SW 1271 (cell line): ENCODE measurements around the gene KRTAP5-2.
A peak's percentile ranks its signal among the peaks of the same experiment; 100 is the strongest.

Experiments used
- DNase-seq, 2 experiments: peaks; one replicate each; lab custom pipeline; 2025; lab: John Stamatoyannopoulos, UW

KRTAP5-2 gene

DNA sequence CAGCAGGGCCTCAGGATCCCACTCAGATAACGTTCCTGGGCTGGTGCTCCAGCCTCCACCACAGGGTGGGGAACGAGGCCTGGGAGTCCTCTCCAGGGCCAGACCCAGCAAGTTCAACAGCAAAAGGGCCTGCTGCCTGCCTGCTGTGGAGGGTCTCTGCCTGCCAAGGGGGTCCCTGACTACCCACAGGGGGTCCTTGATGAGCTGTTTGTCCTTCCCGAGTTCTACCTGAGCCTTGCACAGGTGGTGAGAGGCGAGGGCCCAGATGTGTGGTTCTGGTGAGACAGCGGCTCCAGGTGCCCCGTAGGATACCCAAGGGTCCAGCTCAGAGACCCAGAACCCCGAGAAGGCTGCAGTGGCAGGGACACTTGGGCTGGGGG, 30.4 kb downstream of the KRTAP5-2 start:
- no peak for DNase-seq

DNA sequence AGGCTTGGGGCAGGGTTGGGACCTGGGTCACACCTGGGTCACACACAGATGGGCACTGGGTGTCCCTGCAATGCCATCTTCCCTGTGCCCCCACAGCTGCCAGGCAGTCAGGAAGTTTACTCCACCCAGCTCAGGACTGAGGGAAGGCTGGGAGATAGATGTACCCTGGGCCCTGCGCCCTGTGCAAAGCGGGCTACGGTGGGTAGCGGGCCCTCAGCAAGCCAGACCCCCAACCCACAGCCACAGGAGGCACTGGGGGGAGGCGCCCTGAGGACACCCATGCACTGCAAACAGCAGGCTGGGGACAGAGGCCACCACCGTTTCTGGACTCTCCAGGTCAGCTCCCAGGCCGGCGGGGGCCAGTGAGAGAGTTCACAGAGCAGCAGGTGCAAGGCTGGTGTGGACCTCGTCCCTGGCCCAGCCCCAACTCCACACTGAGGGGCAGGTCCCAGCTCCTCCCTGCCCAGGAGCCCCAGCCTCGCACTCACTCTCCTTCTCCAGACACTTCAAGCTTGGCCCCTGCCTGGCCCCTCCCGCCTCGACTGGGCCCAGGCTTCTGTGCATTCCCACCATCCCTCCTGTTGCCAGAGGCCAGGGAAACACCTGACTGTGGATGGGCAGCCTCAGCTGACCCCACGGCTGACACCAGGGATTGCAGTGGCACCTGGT, 30.9 kb downstream of the KRTAP5-2 start:
- DNase-seq = no peak

DNA sequence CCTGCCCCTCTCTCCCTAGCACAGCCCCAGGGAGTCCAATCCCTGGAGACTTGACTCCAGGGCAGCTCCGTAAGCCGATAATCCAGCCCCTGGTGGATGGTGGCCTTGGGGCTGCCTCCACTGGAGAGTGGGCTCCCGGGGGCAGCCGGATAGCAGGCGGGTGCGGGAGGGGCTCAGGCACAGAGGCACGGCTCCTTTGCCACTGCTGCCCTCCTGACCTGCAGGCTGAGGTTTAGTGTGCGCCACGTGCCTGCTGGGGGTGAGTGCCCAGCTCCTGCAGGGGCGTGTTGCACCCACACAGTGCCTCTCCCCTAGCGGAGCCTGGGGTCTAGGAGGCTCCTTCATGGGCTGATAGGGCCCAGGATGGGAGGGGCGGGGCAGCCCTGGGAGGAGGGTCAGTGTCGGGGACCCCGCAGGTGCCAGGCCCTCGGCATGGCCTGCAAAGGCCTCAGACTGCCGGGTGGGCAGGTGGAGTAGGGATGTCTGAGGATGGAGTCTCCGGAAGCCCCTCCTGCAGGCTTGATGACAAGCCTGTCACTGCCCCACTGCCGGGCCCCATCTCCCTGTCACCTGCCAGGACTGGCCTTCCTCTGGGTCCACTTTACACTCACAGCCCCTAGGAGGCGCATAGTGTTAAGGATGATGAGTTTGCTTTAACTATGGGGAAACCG, 31.6 kb downstream of the KRTAP5-2 start:
- DNase-seq = no peak

DNA sequence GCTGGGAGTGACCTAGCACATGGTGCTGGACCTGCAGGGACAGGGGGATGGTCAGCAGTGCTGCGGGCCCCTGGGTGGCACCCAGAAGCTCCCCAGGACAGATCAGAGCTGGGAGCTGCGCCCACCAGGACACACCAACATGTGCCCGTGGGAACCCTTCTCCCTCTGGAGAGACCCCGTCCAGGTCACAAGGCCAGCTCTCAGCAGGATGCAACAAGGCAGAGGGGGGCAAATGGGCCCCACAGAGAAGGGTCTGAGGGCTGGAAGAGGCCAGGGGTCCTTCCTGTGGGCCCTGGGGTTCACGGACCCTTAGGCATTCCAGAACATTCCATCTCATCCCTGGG, 32.2 kb downstream of the KRTAP5-2 start:
- no peak for DNase-seq

DNA sequence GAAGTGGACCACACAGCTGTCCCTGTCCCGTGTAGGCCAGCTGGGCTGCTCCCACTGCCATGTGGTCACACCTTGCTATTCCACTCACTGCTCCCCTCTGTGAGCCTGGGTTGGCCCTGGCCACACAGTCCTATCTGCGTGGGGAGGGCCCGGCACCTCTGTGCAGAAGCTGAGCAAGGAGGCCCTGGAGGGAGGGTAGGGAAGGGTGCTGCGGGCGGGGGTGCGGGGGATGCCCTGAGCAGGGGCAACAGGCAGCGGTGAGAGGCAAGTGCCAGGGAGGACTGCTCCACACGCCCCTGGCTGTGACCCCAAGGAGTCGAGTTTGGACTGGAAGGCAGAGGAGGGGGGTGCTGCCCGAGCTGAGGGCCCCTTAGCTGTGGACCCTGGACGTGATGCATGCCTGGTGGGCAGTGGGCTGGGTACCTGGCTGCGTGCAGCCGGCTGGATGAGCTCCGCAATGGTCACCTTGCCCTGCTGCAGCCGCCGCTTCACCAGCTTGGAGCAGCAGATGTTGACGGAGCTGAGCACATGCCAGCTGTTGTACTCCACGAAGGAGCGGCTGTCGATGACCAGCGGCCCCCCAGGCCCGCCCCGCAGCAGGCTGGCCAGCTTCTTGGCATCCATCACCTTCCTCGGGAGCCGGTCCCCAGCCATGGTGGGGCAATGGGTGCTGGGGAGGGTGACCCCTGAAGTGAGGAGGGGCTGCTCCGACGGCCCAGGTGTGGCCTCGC, 32.8 kb downstream of the KRTAP5-2 start:
- DNase-seq = no peak

DNA sequence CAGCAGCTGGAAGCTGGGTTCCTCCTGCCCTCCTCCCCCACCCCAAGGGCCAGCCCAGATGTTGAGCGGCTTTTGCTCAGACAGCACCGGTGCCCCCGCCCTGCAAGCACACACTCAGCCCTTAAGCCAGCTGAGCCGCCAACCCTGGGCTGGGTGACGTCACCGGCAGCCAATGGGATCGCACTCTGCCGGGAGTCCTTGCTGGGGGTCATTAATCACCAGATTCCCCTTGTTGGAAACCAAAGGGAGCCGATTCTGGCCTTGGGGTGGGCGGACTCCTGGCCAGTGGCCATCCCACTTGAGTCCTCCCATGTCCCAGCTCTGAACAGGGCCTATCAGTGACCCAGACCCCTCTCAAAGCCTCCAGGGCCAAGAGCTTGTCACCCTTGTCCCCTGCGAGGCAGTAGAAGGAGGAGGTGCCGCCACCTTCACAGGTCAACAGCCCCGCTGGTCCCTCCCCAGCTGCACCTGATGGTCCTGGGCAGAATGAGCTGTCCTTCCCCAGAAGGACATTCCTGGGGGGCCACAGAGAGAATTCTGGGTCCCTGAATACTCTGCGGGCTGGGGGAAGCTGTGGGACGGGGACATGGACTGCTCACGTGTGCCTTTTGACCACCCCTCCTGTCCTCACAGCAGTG, 33.4 kb downstream of the KRTAP5-2 start:
- DNase-seq = no peak

DNA sequence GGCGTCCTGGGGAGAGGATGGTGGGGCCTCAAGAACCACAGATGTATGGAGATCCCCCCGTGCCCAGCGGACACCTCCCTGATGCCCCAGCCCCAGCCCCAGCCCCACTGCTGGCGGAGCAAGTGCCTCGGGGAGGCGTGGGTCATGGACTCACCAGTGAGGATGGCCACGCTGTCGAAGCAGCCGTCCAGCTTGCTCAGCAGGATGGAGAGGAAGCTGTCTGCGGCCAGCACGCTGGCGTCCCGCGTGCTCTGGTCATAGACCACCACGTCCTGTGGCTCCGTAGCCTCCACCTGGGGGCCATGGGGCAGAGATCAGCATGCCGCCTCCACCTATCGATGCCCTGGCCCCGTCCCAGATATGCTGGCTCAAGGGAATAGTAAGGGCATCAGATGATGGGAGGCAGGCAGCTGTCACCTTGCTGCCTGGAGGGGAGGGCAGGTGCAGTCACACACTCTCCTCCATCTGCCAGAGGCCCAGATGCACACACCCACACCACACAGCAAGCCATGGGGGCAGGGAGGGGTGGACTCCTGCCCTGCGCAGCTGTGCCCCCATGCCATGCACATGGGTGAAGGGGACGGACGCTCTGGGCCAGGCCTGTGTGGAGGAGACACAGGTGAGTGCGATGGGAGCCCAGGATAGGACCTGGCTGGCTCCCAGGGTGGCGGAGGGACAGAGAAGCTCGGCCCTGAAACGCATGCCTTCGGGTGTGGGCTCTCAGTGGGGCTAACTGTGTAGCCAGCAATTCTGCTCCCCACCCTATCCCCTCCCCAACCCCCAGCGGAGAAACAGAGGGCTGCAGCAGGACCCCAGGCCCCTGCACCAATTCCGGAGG, 34.2 kb downstream of the KRTAP5-2 start:
- DNase-seq = no peak

DNA sequence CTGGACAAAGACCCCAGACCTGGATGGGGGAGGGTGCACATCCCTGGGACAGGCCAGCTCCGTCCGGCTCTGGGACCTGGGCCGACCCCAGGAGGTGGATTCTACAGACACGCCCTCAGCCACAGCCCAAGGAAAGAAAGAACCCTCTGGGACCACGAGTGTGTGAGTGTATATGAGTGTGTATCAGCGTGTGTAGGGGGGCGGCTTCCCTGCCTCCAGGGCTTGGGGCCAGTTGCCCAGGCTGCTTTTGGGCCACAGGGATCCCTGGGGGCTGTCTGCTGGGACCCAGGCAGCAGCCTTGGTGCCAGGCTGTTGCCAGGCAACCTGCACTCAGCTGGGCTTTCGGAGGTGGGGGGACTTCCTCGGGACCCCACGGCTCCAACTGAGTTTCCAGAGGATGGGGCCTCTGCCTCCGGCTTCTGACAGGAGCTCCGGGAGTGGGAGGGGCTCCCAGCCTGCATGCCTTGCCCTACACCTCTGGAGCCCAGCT, 34.9 kb downstream of the KRTAP5-2 start:
- DNase-seq = no peak

DNA sequence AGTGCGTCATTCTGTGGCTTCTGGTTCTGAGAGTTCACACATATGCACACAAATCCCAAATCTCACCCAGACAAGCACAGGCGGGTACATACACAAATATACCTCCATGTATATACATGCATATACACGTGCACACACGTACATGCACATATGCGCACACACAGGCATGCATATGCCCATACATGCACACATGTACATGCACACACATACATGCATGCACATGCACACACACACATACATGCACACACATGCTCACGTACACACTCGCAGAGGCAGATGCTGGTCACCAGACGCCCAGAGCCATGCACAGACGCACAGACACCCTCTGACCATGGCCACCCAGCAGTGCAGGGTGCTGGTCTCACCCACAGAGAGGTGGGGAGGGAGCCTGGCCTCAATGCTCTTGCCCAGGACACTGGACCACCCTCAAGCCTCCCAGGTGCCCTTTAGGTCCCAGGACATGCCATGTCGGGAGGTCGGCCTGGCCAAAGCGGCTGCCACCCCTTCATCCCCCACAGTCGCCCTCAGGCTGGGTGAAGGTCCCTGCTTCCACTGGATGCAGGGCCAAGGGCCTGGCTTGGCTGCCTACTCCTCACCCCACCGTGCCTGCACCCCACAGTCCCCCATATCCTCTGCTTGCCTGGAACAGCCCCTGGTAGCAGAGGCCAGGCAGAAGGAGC, 35.5 kb downstream of the KRTAP5-2 start:
- no peak for DNase-seq

DNA sequence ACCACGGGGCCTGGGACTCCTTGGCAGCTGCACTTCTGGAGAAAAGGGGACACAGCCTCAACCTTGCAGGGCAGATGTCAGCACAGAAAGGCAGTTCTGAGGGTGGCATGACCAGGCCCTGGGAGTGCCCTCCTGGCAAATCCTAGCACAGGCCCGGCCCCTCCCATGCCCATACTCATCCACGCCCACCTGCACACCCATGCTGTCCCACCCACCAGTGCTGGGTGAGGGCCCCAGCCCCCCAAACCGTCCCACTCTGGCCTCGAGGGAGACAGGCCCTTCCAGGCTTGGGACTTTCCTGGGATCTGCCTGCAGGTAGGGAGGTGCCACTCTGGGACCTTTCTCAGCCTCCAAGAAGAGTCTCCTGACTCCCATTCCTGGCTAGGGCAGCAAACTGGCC, 36.1 kb downstream of the KRTAP5-2 start:
- no peak for DNase-seq

DNA sequence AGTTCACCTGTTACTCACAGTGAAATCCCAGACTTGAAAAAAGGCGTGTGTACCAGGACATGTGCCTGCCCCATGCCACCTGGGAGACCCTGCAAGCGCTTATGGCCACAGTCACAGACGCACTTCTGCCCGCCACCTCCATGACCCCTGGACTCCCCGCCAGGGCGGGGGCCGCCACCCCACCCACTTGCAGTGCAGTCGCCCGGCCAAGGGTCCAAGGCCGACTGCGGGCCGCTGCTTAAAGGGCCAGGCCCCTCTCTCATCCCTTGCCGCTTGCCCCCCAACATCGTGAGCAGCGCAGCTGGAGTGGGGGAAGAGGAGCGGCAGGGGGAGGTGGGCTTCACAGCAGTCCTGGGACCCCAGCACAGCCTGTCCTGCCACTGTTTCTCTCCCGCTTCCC, 36.8 kb downstream of the KRTAP5-2 start:
- no peak for DNase-seq

DNA sequence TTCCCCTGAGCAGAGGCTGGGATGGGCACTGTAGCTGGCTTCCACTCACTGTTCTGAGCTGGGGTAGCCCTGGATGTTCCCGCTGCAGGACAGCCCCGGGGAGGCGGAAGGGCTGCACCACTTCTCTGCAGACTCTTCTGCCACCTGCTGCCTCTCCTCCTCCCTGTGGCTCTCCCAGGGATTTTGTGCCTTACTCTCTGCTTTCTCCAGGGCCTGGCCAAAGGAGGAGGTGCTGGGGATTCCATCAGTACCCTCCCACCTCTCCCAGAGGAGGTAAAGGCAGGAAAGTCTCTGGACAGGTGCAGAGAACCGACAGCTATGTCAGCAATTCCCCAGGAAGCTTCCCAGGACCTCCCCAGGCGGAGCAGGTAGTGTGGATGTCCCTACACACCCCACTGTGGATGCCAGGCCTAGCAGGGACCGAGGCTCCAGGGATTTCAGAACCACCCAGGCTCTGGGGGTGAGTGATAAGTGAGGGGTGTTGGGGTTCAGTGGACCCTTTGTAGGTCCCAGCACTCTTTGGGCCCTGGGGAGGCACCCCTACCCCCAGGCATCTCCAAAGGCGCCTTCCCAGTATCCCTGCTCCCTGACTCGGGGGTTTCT, 37.3 kb downstream of the KRTAP5-2 start:
- DNase-seq = peak in 1 of 2 experiments; percentile 10

DNA sequence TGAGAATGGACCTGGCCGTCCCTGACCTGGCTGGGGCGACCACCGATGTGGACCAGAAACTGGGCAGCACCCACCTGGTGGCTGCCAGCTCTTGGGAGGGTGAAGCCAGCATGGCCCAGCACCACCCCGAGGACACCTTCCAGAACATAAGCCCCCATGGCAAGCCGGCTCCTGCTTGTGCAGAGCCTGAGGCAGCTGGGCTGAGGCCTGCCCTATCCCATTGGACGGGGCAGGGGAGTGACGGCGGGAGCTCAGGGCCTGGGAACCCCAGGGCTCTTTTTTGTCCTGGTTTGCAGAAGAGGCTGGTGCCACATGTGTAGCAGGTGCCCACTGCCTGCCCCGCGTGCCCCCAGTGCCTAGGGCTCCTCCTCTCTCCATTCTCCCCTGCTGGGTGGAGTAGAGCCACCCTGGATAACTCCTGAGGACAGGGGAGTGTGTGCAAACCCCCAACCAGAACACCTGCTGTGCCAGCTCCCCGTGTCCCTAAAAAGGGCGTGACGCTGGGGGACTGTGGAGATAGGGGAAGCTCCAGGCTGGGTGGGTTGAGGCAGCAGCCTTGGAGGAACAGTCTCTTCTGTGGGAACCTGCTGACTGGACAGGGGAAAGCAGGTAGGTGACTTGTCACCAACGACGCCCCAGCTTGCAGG, 38.0 kb downstream of the KRTAP5-2 start:
- no peak for DNase-seq

DNA sequence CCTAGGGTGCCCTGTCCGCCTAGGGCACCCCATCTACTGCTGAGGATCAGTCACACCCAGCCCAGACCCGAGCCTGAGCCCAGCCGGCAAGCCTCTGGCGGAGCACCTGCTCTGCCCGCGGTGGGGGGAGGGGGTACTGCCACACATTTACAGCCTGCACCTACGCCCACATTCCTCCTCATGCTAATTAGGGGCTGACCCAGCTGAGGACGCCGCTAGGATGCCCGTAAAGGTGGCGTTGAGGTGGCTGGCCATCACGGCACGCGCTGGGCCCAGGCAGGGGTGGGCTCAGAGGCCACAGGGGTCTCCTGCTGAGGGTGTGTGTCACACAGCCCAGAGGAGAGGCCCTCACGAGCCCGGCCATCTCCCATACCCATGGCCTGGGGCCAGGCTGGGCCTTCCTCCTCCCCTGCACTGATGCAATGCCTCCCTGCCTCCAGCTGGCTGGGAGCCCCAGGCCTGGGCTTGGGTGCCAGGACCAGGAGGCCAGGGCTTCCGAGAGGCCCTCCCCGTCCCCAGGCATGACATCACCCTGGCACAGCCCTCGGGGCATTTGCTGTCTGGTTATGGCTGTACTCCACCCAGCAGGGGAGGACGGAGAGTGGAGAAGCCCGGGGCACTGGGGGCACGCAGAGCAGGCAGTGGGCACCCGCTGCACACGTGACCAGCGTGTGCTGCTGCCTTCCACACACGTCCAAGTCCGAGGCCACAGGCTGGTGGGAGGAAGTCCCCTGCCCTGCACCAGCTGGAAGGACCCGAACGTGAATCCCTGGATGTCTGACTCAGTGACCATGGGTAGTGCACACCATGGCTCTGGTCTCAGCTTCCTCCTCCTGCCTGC, 38.8 kb downstream of the KRTAP5-2 start:
- peak; percentile 28 to 31 for DNase-seq

DNA sequence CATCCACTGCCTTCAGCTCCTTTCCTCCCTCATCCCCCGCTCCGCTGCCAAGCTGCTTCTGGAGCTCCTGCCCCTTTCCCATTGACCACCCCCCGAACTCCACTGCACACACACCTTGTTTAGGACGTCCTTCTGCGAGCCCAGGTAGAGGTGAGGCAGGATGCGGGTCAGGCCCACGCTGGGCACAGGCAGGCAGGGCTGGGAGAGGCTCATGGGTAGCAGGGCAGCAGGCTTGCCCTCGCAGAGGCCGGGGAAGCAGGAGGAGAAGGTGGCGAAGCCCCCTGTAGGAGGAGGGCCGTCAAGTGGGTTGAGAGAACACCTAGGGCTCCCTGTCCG, 39.4 kb downstream of the KRTAP5-2 start:
- no peak for DNase-seq

DNA sequence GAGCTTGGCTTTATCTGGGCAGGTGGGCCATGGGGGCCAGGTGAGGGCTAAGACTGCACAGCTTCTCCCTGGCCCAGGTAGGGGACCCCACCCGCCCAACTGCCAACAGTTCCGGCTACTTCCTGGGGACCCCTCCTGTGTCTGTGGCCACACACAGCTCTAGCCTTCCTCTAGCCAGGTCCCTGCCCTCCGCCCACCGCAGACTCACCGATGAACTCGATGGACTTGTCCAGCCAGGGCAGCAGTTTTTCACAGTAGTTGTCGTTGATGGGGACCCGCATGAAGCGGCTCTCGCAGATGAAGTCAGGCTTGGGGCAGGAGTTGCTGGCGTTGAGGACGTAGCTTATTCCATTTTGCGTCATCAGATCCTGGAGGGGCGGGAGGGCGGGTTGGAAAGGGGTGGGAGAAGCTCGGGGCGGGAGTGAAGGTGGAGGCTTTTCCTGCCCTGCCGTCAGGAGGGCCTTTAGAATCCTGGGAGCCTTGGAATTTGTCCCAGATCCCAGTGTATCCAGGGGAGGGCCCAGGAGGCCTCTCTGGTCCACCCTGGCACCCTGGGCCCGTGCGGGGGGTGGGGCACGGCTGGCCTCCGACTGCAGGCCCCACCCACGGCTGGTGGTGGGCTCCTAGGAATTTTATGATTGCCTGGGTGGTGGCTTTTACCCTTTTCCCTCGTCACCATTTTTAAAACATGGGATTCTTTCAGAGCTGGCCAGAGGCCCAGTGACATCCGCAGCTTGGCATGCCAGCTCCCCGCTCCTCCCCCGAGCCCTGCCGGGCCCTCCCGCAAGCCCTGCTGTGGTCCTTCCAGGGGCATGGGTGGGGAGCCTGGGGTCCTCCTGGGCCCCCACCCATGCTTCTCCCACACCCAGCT, 40.0 kb downstream of the KRTAP5-2 start:
- DNase-seq = no peak

DNA sequence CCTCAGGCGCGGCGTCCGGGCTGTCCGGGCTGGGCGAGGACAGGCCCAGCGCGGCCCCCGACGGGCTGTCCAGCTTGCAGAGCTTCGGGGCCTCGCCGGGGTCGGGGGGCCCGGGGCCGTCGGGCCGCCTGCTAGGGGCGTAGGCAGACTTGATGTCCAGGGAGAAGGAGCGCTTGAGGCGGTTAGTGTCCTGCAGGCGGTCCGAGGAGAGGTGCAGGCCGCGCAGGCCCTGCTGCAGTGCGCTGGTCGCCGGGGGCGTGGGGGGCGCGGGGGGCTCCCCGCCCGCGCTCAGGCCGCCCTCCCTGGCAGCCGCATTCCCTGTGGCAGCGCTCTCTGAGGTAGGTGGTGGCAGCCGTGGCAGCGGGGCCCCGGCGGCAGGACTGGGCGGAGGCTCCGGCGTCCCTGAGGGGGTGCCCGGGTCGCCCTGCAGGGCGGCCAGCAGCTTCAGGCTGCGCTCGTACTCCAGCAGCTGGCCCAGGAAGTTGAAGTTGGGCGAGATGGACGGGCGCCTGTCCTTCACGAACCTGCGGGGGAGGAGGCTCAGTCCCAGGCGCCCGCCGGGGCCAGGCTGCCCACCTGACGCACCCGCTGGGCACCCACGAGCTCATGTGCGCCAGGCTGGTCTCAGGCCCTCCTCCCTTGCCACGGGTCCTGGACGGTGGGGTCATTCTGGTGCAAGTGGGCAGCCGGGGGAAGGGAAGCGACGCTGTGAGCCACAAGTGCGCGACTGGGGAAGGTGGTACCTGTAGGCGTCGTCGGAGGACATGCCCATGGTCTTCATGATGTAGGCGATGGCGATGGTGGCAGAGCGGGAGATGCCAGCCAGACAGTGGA, 40.8 kb downstream of the KRTAP5-2 start:
- no peak for DNase-seq
